Heart left ventricle (tissue), 13 donors: ENCODE measurements around the gene C1GALT1C1L.

Source experiments
- CTCF ChIP-seq, 12 donors: fragments of 200-600 bp; sonication (generic) in 4 of 12; IDR thresholded peaks; one replicate each; pipeline versions ENCODE4 v1.5.0 to v1.8.0; 2018 to 2022; ENCODE audit warnings: antibody characterized with exemption in 12 of 12, mild to moderate bottlenecking in 5 of 12
- POLR2A ChIP-seq, 2 donors: fragments of 450-650 bp; IDR thresholded peaks; one replicate each; pipeline ENCODE4 v1.6.1; 2017; ENCODE audit warnings: antibody characterized with exemption in 2 of 2, mild to moderate bottlenecking in 2 of 2, moderate library complexity in 2 of 2
- donor health status: ischemic (EF 13 %, LVEDD 7.1; RV severe dilation, severe dysfunction).
- donor health status: DM: no; HTN: yes; CAD: no.
- donor health status: DM: no; HTN: no; CAD: no.
- donor health status: ischemic (EF 25% LVEDD 6.9; RV normal size, moderate dysfunction).
- donor health status: ischemic (EF 25% LVEDD 5.7; RV mildly dilated, moderate dysfunction).
- donor health status: ischemic (EF 35%, LVEDD 5.7; RV mildly dilated, moderate dysfunction).
- donor health status: nonischemic (EF 11% LVEDD 7.7; RV severe dilation, severe dysfunction).
- donor health status: DM: yes; HTN: yes; CAD: no.
- donor health status: PGD.
- donor health status: ischemic (EF 29% LVEDD 5.4; RV normal size, mild dysfunction).
- donor health status: nonischemic (EF 23%, LVEDD 6.1; RV moderate dilation, normal function).

GRCh38 chr2:43653506-43653905 is 22.7 kb downstream of the C1GALT1C1L start:
- TF ChIP-seq CTCF (IDR thresholded peaks at IDR 0.05) (no peak), POLR2A (IDR thresholded peaks at IDR 0.05) (no peak)
